Left kidney (tissue), 2 donors: ENCODE measurements around the gene SCARF1. TPM values are rescaled to one million over a fixed set of nuclear protein-coding genes. Genes with fewer than 3 reads are reported as not detected.

Source experiments
- DNase-seq: peaks from one replicate; pipeline ENCODE4 v3.0.0-alpha.2; 2013
- polyA plus RNA-seq: library from polyadenylated mRNA; unstranded; fragments of 120-200 nt; gene quantifications from one replicate; pipeline ENCODE4 v1.2.1, GENCODE V29; 2013; ENCODE audit not compliant: insufficient read length

Gene SCARF1
- polyA plus RNA-seq, 1 donor: 6.3 TPM

GRCh38 chr17:1628856-1629503, 16.6 kb downstream of the SCARF1 start:
- DNase-seq: peak; percentile 95

- peak; percentile 89 for DNase-seq
Measured at GRCh38 chr17:1627982-1628855, 17.3 kb downstream of the SCARF1 start, which contains the start of gene SLC43A2. Gene SLC43A2 (minus strand): TSS chr17:1628834. CDS start chr17:1627874, 960 bp downstream.

- DNase-seq: no peak
Measured at GRCh38 chr17:1627182-1627981, 18.1 kb downstream of the SCARF1 start.

GRCh38 chr17:1626333-1626732, 19.2 kb downstream of the SCARF1 start:
- no peak for DNase-seq

GRCh38 chr17:1625581-1625980, 20.0 kb downstream of the SCARF1 start:
- DNase-seq: no peak

GRCh38 chr17:1625053-1625452, 20.5 kb downstream of the SCARF1 start:
- DNase-seq: no peak

- DNase-seq: no peak
Measured at GRCh38 chr17:1624650-1625049, 20.9 kb downstream of the SCARF1 start.

- DNase-seq: no peak
Measured at GRCh38 chr17:1623057-1623630, 22.4 kb downstream of the SCARF1 start.

- no peak for DNase-seq
Measured at GRCh38 chr17:1621273-1621954, 24.1 kb downstream of the SCARF1 start.

- DNase-seq: no peak
Measured at GRCh38 chr17:1620486-1620885, 25.0 kb downstream of the SCARF1 start.

- DNase-seq: no peak
Measured at GRCh38 chr17:1617620-1618174, 27.8 kb downstream of the SCARF1 start.

- DNase-seq: no peak
Measured at GRCh38 chr17:1616101-1616500, 29.4 kb downstream of the SCARF1 start.

GRCh38 chr17:1612400-1612799, 33.1 kb downstream of the SCARF1 start:
- DNase-seq: no peak

- no peak for DNase-seq
Measured at GRCh38 chr17:1611715-1612114, 33.8 kb downstream of the SCARF1 start.

GRCh38 chr17:1608676-1609075, 36.9 kb downstream of the SCARF1 start:
- no peak for DNase-seq

- DNase-seq: no peak
Measured at GRCh38 chr17:1607971-1608320, 37.6 kb downstream of the SCARF1 start.

- no peak for DNase-seq
Measured at GRCh38 chr17:1606352-1606985, 39.1 kb downstream of the SCARF1 start.

- no peak for DNase-seq
Measured at GRCh38 chr17:1605681-1606351, 39.7 kb downstream of the SCARF1 start.

GRCh38 chr17:1604831-1605528, 40.6 kb downstream of the SCARF1 start:
- DNase-seq: no peak

- no peak for DNase-seq
Measured at GRCh38 chr17:1601571-1601970, 44.0 kb downstream of the SCARF1 start.
